Measurements from ENCODE around the gene SPON1.

DNA sequence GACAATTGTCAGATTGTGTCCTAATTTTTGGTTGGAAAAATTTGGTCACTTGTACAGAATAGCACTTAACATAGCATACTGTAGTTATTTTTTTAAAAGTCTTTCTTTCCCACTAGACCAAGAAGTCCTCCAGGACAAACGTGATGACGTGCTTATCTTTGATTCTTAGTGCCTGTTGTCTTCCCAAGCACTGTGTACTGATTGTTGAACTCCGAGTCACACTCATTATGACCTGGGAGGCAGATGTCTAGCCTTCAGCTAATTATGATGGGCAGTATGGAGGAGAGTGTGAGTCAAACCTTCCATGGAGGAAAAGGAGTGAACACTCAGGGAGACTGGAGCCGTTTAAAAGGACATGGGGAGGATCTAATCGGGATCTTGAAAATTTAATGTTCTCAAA lies 119.8 kb downstream of the SPON1 start:
- TF ChIP-seq, protein P1, sequence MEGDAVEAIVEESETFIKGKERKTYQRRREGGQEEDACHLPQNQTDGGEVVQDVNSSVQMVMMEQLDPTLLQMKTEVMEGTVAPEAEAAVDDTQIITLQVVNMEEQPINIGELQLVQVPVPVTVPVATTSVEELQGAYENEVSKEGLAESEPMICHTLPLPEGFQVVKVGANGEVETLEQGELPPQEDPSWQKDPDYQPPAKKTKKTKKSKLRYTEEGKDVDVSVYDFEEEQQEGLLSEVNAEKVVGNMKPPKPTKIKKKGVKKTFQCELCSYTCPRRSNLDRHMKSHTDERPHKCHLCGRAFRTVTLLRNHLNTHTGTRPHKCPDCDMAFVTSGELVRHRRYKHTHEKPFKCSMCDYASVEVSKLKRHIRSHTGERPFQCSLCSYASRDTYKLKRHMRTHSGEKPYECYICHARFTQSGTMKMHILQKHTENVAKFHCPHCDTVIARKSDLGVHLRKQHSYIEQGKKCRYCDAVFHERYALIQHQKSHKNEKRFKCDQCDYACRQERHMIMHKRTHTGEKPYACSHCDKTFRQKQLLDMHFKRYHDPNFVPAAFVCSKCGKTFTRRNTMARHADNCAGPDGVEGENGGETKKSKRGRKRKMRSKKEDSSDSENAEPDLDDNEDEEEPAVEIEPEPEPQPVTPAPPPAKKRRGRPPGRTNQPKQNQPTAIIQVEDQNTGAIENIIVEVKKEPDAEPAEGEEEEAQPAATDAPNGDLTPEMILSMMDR (IDR thresholded peaks at IDR 0.05): no peak
- TF ChIP-seq POLR2A (IDR thresholded peaks at IDR 0.05): no peak
